ENCODE results near the gene FAM204A.

The FAM204A gene

DNA sequence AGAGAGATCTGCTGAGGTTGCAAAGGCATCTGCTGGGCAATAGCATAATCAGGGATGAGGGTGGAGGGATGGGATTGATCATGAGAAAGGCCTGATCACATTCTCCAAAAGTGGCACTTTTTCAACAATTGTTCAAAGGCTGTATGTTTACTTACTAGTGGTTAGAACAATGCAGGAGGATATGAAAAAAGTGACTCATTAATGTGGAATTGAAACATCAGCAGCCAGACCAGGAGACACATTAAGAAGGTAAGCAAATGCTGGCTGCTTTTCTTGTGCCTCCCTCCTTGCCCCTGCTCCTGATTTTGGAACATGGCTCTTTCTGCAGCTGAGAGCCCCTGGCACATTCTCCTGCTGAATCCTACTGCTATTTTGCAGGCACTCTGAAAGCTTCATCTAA, 63.5 kb downstream of the FAM204A start:
- TF ChIP-seq GATA2 (IDR thresholded peaks at IDR 0.05; ENCODE audit: low read depth, low read length) = no peak
- no peak for TF ChIP-seq GATA3 (IDR thresholded peaks at IDR 0.05; ENCODE audit: low read depth, low read length)

DNA sequence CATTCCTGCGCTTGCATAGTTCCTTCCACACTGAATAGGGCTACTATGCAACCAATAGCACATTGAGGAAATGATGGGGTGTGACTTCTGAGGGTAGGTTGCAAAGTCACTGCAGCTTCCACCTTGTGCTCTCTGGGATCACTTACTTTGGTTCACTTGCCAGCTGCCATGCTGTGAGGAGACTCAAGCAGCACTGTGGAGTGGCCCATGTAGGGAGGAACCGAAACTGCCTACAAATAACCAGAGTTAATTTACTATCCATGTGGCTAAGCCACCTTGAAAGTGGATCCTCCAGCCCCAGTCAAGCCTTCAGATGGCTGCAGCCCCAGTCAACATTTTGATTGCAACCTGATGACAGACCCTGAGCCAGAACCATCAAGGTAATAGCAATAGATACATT, 64.3 kb downstream of the FAM204A start:
- no peak for TF ChIP-seq GATA2 (IDR thresholded peaks at IDR 0.05; ENCODE audit: low read depth, low read length)
- TF ChIP-seq GATA3 (IDR thresholded peaks at IDR 0.05; ENCODE audit: low read depth, low read length) = no peak

GRCh38 chr10:118276727-118277126, 65.4 kb downstream of the FAM204A start:
- TF ChIP-seq GATA3 (IDR thresholded peaks at IDR 0.05; ENCODE audit: low read depth, low read length) (peak; percentile 49; the same call in 1 of the 2 replicates), GATA2 (IDR thresholded peaks at IDR 0.05; ENCODE audit: low read depth, low read length) (peak; percentile 76)

- TF ChIP-seq GATA3 (IDR thresholded peaks at IDR 0.05; ENCODE audit: low read depth, low read length) (no peak), GATA2 (IDR thresholded peaks at IDR 0.05; ENCODE audit: low read depth, low read length) (no peak)
Measured at GRCh38 chr10:118276204-118276603, 65.9 kb downstream of the FAM204A start.

- no peak for TF ChIP-seq GATA2 (IDR thresholded peaks at IDR 0.05; ENCODE audit: low read depth, low read length)
- TF ChIP-seq GATA3 (IDR thresholded peaks at IDR 0.05; ENCODE audit: low read depth, low read length) = no peak
Measured at GRCh38 chr10:118273662-118274061, 68.5 kb downstream of the FAM204A start.

DNA sequence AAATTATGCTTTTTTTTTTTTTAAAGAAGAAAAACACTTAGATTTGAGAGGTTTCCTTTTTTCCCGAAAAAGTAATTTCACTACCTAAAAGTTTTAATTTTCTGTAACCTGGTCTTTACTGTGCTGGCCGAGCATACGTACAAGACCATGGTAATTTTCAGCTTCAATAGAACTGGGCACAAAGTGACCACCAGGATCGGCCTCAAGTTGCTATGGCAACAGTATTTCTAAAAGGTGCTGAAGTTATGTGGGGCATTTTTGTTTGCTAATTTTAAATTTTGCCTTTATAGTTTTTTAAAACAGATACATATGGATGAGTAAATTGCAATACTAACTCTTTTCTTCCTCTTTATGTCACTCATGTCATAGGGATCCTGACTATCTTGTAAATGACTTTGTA, 69.4 kb downstream of the FAM204A start:
- TF ChIP-seq GATA2 (IDR thresholded peaks at IDR 0.05; ENCODE audit: low read depth, low read length) (no peak), GATA3 (IDR thresholded peaks at IDR 0.05; ENCODE audit: low read depth, low read length) (no peak)

DNA sequence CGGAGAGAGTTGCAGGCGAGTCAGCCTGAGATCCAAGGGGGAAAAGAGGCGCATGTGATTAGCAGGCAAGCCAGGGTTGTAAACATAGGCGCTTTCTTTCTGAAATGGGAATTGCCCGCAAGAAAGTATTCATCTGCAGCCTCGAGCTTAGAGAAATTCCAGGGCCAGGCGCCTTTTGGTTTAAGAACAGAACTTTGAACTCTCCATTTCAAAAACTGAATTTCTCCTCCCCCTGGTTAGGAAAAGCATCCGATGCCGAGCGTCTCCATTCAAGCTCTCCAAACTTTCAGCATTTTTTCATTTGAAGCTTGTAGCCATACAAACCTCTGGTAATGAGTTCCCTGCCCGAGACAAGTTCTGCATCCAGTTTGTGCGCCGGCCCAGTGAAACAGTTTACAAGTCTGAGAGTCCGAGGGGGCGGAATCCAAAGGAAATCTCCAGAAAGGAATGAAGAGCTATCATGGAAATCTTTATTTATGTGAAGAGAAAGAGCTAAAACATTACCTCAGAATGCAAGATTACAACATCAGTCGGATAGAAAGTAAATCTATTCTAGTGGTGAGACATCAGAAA, 69.9 kb downstream of the FAM204A start:
- TF ChIP-seq GATA3 (IDR thresholded peaks at IDR 0.05; ENCODE audit: low read depth, low read length) (no peak), GATA2 (IDR thresholded peaks at IDR 0.05; ENCODE audit: low read depth, low read length) (no peak)

GRCh38 chr10:118271671-118272070, 70.5 kb downstream of the FAM204A start:
- no peak for TF ChIP-seq GATA3 (IDR thresholded peaks at IDR 0.05; ENCODE audit: low read depth, low read length)
- no peak for TF ChIP-seq GATA2 (IDR thresholded peaks at IDR 0.05; ENCODE audit: low read depth, low read length)

GRCh38 chr10:118266098-118266748, 75.9 kb downstream of the FAM204A start:
- TF ChIP-seq GATA2 (IDR thresholded peaks at IDR 0.05; ENCODE audit: low read depth, low read length) = no peak
- TF ChIP-seq GATA3 (IDR thresholded peaks at IDR 0.05; ENCODE audit: low read depth, low read length) = no peak

DNA sequence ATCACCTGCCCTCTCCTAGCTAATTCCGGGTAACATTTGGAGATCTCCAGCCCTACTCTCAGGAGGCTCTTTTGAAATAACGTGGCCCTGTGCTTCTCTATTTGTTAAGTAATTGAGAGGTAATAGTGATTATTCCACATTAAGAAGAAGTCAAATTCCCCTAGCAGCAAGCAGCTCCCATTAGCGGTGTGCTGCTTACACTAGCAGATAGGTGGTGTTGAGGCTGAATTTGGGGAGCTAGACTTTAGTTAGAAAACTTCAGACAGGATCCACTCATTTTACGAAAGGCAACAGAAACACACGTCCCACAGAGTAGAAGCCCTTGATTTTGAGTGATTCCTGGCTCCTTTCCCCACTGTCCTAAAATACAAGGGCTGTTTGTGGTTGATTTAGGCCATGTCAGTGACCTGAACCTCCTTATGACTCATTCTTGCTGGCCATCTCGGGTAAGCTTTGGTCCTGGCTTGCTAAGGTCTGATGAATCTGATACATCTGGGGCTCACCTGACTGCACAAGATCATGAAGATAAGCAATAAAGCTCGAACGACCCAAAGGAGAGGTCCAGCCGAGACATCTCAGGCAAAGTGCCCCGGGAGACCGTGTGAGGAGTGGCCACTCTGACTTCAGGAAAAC, 77.2 kb downstream of the FAM204A start:
- TF ChIP-seq GATA3 (IDR thresholded peaks at IDR 0.05; ENCODE audit: low read depth, low read length) = no peak
- no peak for TF ChIP-seq GATA2 (IDR thresholded peaks at IDR 0.05; ENCODE audit: low read depth, low read length)

DNA sequence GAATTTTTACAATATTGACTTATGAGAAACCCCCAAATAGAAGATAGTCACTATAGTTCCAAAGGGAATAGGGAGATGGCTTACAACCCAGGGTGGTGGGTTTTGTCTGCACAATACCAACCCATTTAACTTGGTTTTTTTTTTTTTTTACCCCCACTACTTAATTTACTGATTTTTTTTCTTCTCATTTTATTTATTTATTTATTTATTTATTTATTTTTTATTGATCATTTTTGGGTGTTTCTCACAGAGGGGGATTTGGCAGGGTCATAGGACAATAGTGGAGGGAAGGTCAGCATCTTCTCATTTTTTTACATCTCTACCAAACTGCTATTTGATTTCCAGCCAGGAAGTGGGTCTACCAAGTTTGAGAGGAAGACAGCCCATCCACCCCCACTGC, 77.9 kb downstream of the FAM204A start:
- no peak for TF ChIP-seq GATA3 (IDR thresholded peaks at IDR 0.05; ENCODE audit: low read depth, low read length)
- no peak for TF ChIP-seq GATA2 (IDR thresholded peaks at IDR 0.05; ENCODE audit: low read depth, low read length)

GRCh38 chr10:118262538-118262937, 79.6 kb downstream of the FAM204A start:
- TF ChIP-seq GATA2 (IDR thresholded peaks at IDR 0.05; ENCODE audit: low read depth, low read length) (no peak), GATA3 (IDR thresholded peaks at IDR 0.05; ENCODE audit: low read depth, low read length) (no peak)

DNA sequence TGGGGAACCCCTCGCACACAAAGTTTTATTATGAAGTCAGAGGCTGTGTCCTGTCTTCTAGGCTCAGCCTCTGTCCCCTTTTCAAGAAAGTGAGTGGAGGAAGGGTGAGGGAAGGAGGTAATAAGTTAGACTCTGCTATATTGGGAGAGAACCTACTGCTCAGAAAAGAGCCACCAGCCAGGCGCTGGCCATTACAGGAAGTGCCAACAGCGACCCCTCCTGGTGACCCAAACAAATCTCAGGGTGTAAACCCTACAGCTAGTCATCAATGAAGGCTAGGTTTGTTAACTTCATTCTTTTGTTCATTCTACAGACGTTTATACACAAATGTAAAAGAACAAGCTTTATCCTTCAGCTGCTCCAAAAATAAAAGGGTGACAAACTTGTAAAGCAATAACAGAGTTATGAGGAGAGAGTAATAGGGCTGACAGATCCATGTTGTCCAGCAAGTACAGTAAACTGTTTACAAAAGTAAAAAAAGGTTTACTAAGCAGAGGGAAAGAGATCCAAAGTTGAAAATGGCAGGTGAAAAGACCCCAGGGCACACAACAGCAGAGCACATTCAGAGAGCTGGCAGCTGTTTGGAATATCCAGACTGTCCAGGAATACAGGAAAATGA, 82.7 kb downstream of the FAM204A start:
- TF ChIP-seq GATA3 (IDR thresholded peaks at IDR 0.05; ENCODE audit: low read depth, low read length) = no peak
- no peak for TF ChIP-seq GATA2 (IDR thresholded peaks at IDR 0.05; ENCODE audit: low read depth, low read length)

DNA sequence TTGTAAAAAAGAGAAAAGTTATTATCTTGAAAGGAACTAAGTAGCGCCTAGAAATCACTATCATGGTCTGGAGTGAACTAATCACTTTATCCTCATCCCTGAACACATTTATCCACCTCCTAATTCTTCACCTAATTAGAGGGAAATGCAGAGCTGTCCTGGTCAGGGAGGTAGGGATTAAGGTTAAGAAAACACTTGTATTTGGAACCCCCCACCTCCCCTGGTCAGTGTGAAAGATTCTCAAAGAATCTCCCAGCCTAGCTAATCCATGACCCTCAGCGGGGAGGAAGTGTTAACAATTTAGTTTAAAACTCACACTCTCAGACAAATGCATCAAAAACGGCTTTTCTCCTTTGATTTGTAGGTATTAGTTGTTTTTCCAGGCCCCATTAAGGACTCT, 83.8 kb downstream of the FAM204A start:
- TF ChIP-seq GATA2 (IDR thresholded peaks at IDR 0.05; ENCODE audit: low read depth, low read length) (no peak), GATA3 (IDR thresholded peaks at IDR 0.05; ENCODE audit: low read depth, low read length) (no peak)

All from SH-SY5Y (cell line).